ENCODE measurements around the gene KARS1. TPM values are rescaled to one million over a fixed set of nuclear protein-coding genes. Genes with fewer than 3 reads are reported as not detected.

Gene KARS1
- total and polyA plus RNA-seq, 2 of the 4 experiments (the other 2 are of a cell fraction) = 122 to 228 TPM

DNA sequence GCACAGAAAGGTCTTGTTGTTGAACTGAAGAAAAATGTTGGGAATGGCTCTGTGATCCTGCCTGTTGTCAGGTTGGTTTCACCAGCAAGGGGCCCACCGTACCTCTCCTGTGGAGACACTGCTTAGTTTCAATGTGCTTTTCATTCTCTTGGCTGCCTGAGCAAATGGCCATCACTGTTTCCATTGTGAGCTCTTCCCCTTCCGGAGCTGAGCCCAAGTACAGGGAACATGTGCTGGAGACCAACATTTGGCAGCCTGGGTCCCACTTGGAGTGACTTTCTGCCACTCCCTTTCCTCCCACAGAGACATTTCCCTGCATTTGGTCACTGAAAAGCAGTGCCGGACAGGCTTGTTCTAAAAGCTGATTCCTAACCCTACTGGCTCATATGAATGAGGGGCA is 58.2 kb downstream of the KARS1 start:
- H3K9me1 ChIP-seq (ENCODE audit: insufficient read depth, low read length) = peaks cover 6% of the 10 kb centered on the region; the same call in 1 of the 2 replicates
- no peak for TF ChIP-seq CEBPB (IDR thresholded peaks at IDR 0.05; ENCODE audit: low read depth, low read length)
- no peak for TF ChIP-seq RAD21 (IDR thresholded peaks at IDR 0.05; ENCODE audit: low read length)
- TF ChIP-seq, protein P1, sequence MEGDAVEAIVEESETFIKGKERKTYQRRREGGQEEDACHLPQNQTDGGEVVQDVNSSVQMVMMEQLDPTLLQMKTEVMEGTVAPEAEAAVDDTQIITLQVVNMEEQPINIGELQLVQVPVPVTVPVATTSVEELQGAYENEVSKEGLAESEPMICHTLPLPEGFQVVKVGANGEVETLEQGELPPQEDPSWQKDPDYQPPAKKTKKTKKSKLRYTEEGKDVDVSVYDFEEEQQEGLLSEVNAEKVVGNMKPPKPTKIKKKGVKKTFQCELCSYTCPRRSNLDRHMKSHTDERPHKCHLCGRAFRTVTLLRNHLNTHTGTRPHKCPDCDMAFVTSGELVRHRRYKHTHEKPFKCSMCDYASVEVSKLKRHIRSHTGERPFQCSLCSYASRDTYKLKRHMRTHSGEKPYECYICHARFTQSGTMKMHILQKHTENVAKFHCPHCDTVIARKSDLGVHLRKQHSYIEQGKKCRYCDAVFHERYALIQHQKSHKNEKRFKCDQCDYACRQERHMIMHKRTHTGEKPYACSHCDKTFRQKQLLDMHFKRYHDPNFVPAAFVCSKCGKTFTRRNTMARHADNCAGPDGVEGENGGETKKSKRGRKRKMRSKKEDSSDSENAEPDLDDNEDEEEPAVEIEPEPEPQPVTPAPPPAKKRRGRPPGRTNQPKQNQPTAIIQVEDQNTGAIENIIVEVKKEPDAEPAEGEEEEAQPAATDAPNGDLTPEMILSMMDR (conservative IDR thresholded peaks at IDR 0.05; ENCODE audit: low read depth, low read length) = no peak
- TF ChIP-seq MAZ (IDR thresholded peaks at IDR 0.05; ENCODE audit: borderline replicate concordance, low read depth, low read length) = no peak
- TF ChIP-seq NFE2L2 (IDR thresholded peaks at IDR 0.05; ENCODE audit: low read depth, low read length) = no peak
- no peak for TF ChIP-seq FOS (IDR thresholded peaks at IDR 0.05; ENCODE audit: low read depth, low read length)
- no peak for TF ChIP-seq POLR2A (IDR thresholded peaks at IDR 0.05; ENCODE audit: low read depth, low read length)
- no peak for TF ChIP-seq MAFK (IDR thresholded peaks at IDR 0.05; ENCODE audit: low read depth, low read length)
- TF ChIP-seq CHD1 (IDR thresholded peaks at IDR 0.05; ENCODE audit: low read depth, low read length) = no peak
- no peak for TF ChIP-seq BHLHE40 (IDR thresholded peaks at IDR 0.05; ENCODE audit: low read depth, low read length)
- peaks cover 0 to 5% of the 10 kb centered on the region in 2 experiments; a peak in 1 of 4 replicates for H3K79me1 ChIP-seq (ENCODE audit: low read depth in 1 of 2, low read length in 2 of 2)
- no TSS peak for BruUV-seq (replicated peaks)
- no peak overlapping the region for H3K9ac ChIP-seq (ENCODE audit: low read depth, low read length)
- H3K27ac ChIP-seq (ENCODE audit: insufficient read depth, low read length) = no peak overlapping the region
- intact Hi-C loops (cut with micrococcal nuclease) (no loop called here), dilution Hi-C loops (cut with HindIII; ENCODE audit: low sequenced_read_pairs, unreplicated experiment) (no loop called here), in situ Hi-C loops (cut with MboI; ENCODE audit: low sequenced_read_pairs) (loop anchor here (25.0 kb wide), 1 partner anchor 377 kb away; the partner anchor contains the start of genes CTRB1 and CTRB2)
- no peaks in the 10 kb centered on the region for H4K20me1 ChIP-seq (ENCODE audit: insufficient read depth, low read length)
- H4K91ac ChIP-seq (ENCODE audit: insufficient read depth, low read depth, low read length) = no peak overlapping the region
- H3K27me3 ChIP-seq (ENCODE audit: control insufficient read depth, insufficient read depth, low read length) = no peaks in the 10 kb centered on the region
- no peak overlapping the region for H3K4me2 ChIP-seq (ENCODE audit: low read depth, low read length)
- no peak overlapping the region for H2BK5ac ChIP-seq (ENCODE audit: low read depth, low read length, poor library complexity, severe bottlenecking)
- DNase-seq = no peak
- H3K9me3 ChIP-seq (ENCODE audit: control insufficient read depth, insufficient read depth, low read length) = no peaks in the 10 kb centered on the region
- no peak overlapping the region for H3K4me3 ChIP-seq (ENCODE audit: insufficient read depth, low read depth, low read length)
- peaks cover 2% of the 10 kb centered on the region; the same call in 1 of the 2 replicates for H3K36me3 ChIP-seq (ENCODE audit: control insufficient read depth, insufficient read depth, low read length)
- H2BK120ac ChIP-seq (ENCODE audit: low read depth, low read length) = no peak overlapping the region
- no peak overlapping the region for H2AK5ac ChIP-seq (ENCODE audit: low read depth, low read length)
- H3K14ac ChIP-seq (replicated peaks; ENCODE audit: low read depth, low read length) = no peak overlapping the region
- H3K4me1 ChIP-seq (ENCODE audit: control insufficient read depth, insufficient read depth, low read length) = peaks cover 6% of the 10 kb centered on the region
- no peak overlapping the region for H3K56ac ChIP-seq (ENCODE audit: extremely low read depth, insufficient read depth, low read length)
- no peak overlapping the region for H2BK20ac ChIP-seq (ENCODE audit: low read depth, low read length)
- no peak overlapping the region for H2AFZ ChIP-seq (replicated peaks; ENCODE audit: low read length, poor library complexity)
- no peak overlapping the region for H2BK15ac ChIP-seq (ENCODE audit: low read depth, low read length)
- CTCF ChIA-PET = no interaction called here
- no peak overlapping the region for H4K5ac ChIP-seq (ENCODE audit: low read depth, low read length)
- no peak overlapping the region for H2AK9ac ChIP-seq (replicated peaks; ENCODE audit: low read depth, low read length, poor library complexity)
- no peak for ATAC-seq (ENCODE audit: low read depth)
- POLR2A ChIA-PET (ENCODE audit: unreplicated experiment) = no interaction called here
- WGBS, 2 experiments (ENCODE audit: extremely low coverage in 2 of 2, insufficient read length in 1 of 2) = 92% methylated on average over 2 of the region's 3 CpGs; no CpG with 5 or more reads in 1 of the 2 experiments
- H3K4ac ChIP-seq (ENCODE audit: low read depth, low read length) = no peak overlapping the region; the same call in 1 of the 2 replicates
- no peak overlapping the region for H4K8ac ChIP-seq (ENCODE audit: low read depth in 2 of 2, low read length in 2 of 2)
- no peak overlapping the region for H3K18ac ChIP-seq (ENCODE audit: low read depth, low read length)
- no peak overlapping the region for H3K23ac ChIP-seq (ENCODE audit: low read depth, low read length)
